Spleen (tissue), 7 donors: ENCODE data around the gene SPNS1.

Source experiments
- POLR2A ChIP-seq, 3 donors: fragments of 450-650 bp; IDR thresholded peaks; one replicate each; pipeline ENCODE4 v1.5.1; 2017; ENCODE audit warnings: antibody characterized with exemption in 3 of 3, mild to moderate bottlenecking in 1 of 3
- TF ChIP-seq, protein P1 (sequence below), 11 experiments: fragments of 200-600 bp in 7 of 11; fragments of 450-650 bp in 4 of 11; sonication (generic) in 4 of 11; IDR thresholded peaks in 8 of 11; conservative IDR thresholded peaks in 3 of 11; 1 replicate in 7 of 11; 2 replicates in 4 of 11; pipeline versions ENCODE4 v1.4.0 to v1.8.0; 2016 to 2021; ENCODE audit warnings: antibody characterized with exemption in 11 of 11, inconsistent platforms in 4 of 11, mild to moderate bottlenecking in 1 of 11
- donor health status: DM: no; HTN: no; CAD: no; lungs with moderate emphysema.
- donor health status: DM: no; HTN: no; CAD: no.
- donor health status: DM: no; HTN: no; CAD: no.

DNA sequence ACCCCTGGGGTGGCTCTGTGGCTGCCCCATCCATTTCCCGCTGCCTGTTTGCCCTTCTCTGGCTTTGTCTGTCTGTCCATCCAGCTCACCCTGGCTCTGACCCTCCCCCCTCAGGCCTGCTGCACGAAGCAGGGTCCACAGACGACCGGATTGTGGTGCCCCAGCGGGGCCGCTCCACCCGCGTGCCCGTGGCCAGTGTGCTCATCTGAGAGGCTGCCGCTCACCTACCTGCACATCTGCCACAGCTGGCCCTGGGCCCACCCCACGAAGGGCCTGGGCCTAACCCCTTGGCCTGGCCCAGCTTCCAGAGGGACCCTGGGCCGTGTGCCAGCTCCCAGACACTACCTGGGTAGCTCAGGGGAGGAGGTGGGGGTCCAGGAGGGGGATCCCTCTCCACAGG lies 9.5 kb downstream of the SPNS1 start:
- TF ChIP-seq, protein P1, sequence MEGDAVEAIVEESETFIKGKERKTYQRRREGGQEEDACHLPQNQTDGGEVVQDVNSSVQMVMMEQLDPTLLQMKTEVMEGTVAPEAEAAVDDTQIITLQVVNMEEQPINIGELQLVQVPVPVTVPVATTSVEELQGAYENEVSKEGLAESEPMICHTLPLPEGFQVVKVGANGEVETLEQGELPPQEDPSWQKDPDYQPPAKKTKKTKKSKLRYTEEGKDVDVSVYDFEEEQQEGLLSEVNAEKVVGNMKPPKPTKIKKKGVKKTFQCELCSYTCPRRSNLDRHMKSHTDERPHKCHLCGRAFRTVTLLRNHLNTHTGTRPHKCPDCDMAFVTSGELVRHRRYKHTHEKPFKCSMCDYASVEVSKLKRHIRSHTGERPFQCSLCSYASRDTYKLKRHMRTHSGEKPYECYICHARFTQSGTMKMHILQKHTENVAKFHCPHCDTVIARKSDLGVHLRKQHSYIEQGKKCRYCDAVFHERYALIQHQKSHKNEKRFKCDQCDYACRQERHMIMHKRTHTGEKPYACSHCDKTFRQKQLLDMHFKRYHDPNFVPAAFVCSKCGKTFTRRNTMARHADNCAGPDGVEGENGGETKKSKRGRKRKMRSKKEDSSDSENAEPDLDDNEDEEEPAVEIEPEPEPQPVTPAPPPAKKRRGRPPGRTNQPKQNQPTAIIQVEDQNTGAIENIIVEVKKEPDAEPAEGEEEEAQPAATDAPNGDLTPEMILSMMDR (IDR thresholded peaks at IDR 0.05 in 8 of 11, conservative IDR thresholded peaks at IDR 0.05 in 3 of 11), result no peak
- TF ChIP-seq POLR2A (IDR thresholded peaks at IDR 0.05), result no peak
